AML-193 (cell line): Measurements from ENCODE around the gene PLK5.

Source experiments
- DNase-seq, 2 experiments: peaks; one replicate each; lab custom pipeline; 2025; lab: John Stamatoyannopoulos, UW

The PLK5 gene

GRCh38 chr19:1555487-1556389 lies 31.9 kb downstream of the PLK5 start:
- no peak for DNase-seq

DNA sequence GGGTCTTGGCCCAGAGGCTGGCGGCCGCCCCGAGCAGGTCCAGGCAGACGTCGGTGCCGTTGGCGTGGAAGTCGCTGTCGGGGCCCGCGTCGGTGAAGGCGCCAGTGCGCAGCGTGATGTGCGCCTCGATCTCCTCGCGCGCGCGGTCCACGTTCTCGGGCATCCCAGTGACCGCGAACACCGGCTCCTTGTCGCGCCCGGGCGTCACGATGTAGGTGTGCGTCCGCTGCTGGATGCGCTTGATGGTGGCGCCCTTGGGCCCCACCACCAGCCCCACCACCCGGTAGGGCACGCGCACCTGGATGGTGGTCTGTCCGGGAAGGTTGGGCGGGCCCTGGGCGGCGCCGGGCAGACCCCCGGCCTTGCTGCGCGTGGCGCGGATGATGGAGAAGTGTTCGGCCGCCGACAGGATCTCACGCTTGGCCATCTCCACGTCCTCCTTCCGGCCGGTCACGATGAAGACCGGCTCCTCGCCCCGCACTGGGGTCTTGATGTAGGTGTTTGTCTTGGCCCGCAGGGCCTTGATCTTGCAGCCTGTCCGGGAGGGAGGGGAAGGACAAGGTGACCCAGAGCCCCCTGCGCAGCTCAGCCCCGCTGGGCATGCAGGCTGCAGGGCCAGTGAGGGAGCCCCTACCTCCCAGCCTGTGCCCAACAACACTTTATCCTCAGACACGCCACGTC lies 32.7 kb downstream of the PLK5 start:
- DNase-seq, result no peak

- DNase-seq, result no peak
Observed at GRCh38 chr19:1558552-1558951, 34.7 kb downstream of the PLK5 start.

GRCh38 chr19:1560286-1560882 lies 36.5 kb downstream of the PLK5 start:
- no peak for DNase-seq

DNA sequence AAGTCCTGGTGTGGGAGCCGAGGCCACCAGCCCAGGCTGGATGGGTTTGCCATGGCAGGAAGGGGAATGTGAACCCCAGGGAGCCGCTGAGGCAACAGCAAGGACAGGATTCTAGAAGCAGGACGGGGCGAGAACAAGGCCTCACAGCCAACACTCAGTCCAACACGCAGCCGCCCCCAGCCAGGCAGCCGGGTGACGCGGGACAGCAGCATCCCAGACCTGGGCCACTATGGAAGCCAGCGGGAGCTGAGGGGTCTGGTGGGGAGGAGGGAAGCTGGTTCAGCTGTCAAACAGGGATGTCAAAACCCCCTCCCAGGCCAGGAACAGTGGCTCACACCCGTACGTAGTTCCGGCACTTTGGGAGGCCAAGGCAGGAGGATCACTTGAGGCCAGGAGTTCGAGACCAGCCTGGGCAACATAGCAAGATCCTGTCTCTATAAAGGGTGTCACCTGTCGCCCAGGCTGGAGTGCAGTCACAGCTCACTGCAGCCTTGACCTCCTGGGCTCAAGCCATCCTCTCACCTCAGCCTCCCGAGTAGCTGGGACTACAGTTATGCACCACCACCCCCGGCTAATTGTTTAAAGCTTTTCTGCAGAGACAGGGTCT lies 37.5 kb downstream of the PLK5 start:
- DNase-seq, result no peak

- no peak for DNase-seq
Observed at GRCh38 chr19:1563251-1563650, 39.4 kb downstream of the PLK5 start.

DNA sequence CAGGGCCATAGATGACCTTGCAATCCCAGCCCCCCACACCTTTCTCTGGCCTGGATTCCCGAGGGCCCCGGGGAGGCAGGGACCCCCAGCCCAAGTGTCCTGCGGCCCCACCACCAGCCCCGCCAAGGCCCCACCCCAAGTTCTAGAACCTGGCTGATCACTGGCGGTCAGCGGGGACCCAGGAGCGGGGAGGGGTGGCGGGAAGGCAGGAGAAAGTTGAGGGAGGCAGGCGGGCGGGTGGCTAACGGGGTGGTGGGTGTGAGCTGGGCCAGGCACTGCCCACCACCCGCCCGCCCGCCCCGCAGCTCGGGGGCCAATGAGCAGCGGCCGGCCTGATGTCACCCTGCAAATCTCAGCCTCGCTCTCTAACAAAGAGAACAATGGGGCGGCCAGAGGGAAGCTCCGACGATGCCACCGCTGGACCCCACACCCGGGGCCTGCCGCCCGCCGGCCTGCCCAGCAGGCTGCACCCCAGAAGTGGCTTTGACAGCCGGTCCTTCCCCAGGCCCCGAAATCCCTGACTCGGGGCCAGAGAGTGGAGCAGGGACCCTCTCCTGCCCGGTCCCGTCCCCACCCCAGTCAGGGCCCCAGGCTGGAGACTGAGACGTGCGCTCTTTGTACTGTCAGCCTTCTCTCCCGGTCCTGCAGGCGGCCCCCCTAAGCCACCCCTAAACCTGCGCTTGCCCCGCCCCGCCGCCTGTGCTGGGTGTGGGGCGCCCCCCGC lies 42.7 kb downstream of the PLK5 start:
- DNase-seq, result no peak

GRCh38 chr19:1567116-1567847 lies 43.4 kb downstream of the PLK5 start:
- no peak for DNase-seq

GRCh38 chr19:1567848-1568227 lies 44.0 kb downstream of the PLK5 start:
- DNase-seq, result no peak

DNA sequence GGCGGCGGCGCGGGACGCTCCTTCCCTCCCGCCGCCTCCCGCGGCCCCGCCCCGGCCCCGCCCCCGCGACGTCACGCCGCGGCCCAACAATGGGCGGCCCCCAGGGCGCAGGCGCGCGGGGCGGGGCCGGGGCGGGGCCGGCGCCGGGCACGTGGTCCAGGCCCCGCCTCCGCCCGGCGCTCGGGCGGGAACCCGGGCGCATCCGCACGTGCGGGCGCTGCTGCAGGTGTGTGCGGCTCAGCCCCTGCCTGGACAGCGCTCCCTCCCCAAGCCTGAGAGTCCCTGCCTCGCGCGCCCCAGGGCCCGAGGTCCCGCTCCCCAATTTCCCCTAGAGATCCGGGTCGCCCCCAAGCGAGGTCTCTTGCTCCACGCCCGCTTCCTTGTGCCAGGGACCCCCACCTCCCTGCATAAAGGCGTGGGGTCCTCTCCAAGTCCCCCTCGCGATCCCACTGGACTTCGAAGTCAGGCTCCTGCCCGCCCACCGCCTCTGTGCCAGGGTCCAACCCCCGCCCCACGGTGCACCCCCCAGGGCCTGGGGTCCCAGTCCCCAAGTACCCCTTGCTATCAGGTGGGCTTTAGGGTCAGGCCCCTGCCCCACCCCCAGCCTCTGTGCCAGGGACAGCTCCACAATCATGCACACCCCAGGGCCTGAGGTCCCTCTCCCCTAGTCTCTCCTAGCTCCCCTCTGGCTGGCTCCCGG lies 44.6 kb downstream of the PLK5 start, which contains the start of gene MEX3D:
Gene MEX3D (minus strand): TSS at position 6 of the 700 bp plus-strand sequence. CDS start 267 bp downstream, outside the sequence.
- DNase-seq, result peak; percentile 8 to 32

- DNase-seq, result no peak
Observed at GRCh38 chr19:1569997-1570396, 46.1 kb downstream of the PLK5 start.

DNA sequence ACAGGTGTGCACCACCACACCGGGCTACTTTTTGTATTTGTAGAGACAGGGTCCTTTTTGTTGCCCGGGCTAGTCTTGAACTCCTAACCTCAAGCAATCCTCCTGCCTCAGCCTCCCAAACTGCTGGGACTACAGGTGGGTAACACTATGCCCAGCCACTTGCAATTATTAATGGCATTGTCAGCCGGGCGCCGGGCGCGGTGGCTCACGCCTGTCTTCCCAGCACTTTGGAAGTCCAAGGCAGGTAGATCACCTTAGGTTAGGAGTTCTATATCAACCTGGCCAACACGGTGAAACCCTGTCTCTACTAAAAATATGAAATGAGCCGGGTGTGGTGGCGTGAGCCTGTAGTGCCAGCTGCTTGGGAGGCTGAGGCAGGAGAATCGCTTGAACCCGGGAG lies 47.0 kb downstream of the PLK5 start:
- no peak for DNase-seq

DNA sequence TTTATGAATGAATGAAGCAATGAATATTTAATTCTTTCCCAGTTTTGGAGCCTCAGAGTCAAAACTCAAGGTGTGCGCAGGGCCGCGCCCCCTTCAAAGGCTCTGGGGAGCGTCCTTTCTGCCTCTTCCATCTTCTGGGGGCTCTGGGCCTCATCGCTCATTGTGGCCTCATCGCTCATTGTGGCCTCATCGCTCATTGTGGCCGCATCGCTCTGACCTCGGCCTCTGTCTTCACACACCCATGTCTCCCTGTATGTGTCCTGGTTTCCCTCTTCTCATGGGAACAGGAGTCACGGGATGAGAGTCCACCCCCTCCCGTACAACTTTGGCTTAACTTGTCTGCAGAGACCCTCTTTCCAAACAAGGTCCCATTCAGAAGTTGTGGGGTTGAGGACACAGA lies 47.5 kb downstream of the PLK5 start:
- no peak for DNase-seq

DNA sequence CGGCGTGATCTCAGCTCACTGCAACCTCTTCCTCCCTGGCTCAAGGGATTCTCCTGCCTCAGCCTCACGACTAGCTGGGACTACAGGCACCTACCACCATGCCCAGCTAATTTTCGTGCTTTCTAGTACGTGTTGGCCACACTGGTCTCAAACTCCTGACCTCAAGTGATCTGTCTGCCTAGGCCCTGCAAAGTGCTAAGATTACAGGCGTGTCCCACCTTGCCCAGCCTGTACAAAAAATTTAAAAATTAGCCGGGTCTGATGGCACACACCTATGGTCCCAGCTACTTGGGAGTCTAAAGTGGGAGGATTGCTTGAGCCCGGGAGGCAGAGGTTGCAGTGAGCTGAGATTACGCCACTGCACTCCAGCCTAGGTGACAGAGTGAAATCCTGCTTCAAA lies 48.9 kb downstream of the PLK5 start:
- no peak for DNase-seq

DNA sequence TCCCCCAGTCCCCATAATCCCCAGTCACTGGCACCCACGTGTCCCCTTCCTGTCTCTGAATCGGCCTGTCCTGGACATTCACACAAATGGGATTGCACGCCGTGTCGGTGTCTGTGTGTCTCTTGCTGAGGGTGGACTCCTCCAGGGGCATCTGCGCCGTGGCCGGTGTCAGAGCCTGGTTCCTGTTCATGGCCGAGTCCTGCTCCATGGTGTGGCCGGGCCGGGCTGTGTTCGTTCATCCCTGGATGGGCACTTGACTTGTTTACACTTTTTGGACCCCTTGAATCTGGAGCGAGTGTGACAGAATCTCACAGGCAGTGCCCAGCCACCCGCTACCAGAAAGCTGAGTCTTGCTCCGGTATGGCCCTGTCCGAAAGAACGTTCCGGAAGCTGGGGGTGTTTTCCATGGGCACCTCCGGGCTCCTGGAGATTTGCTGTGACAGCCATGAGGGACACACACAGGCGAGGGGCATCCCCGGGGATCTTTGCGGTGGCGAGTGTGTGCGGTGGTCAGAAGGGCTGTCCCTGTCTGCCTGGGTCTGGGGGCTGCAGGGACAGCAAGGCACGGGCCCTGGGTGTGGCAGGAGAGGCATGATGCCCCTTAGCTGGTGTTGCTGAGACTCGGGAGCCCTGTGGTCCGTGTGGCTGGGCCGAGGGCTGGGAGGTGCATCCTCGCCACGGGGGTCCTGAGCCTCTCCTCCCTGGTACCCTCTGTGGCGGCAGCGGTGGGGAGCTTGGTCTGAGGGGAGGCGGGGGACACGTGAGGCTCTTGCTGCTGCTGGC lies 50.7 kb downstream of the PLK5 start:
- DNase-seq, result no peak

GRCh38 chr19:1575323-1576241 lies 51.7 kb downstream of the PLK5 start:
- no peak for DNase-seq

GRCh38 chr19:1576242-1577089 lies 52.6 kb downstream of the PLK5 start:
- DNase-seq, result no peak
